Measurements from ENCODE around the gene HCN1. TPM values are rescaled to one million over a fixed set of nuclear protein-coding genes. Genes with fewer than 3 reads are reported as not detected.
"Not testable (repeated sequence)": the region's sequence is repeated elsewhere in the genome, so short reads cannot be mapped to it uniquely, and the experiment has no call there.

Gene HCN1
- total RNA-seq, 1 donor from 2014 or later, result 0.12 TPM

- DNase-seq, result no peak
- Histone ChIP-seq H3K27me3 (no peaks in the 10 kb centered on the region), H3K4me3 (no peak overlapping the region), H3K27ac (no peak overlapping the region), H3K4me1 (no peaks in the 10 kb centered on the region), H3K36me3 (no peaks in the 10 kb centered on the region), H3K9me3 (no peaks in the 10 kb centered on the region)
- no peak for ATAC-seq
- intact Hi-C loops (cut with DNase I), result no loop called here
- no peak for TF ChIP-seq CTCF (IDR thresholded peaks at IDR 0.05)
Measured at GRCh38 chr5:45376417-45376816, 319.8 kb downstream of the HCN1 start.

- ATAC-seq (no peak), DNase-seq (no peak)
- no peaks in the 10 kb centered on the region for H3K27me3 ChIP-seq
- H3K27ac ChIP-seq, result no peak overlapping the region
- no peaks in the 10 kb centered on the region for H3K4me1 ChIP-seq
- no peak for TF ChIP-seq CTCF (IDR thresholded peaks at IDR 0.05)
- no peaks in the 10 kb centered on the region for H3K9me3 ChIP-seq
- no peak overlapping the region for H3K4me3 ChIP-seq
- no peaks in the 10 kb centered on the region for H3K36me3 ChIP-seq
- intact Hi-C loops (cut with DNase I), result no loop called here
Measured at GRCh38 chr5:45372629-45373028, 323.6 kb downstream of the HCN1 start.

- H3K4me3 ChIP-seq; ATAC-seq; H3K36me3 ChIP-seq; intact Hi-C loops (cut with DNase I); H3K9me3 ChIP-seq; DNase-seq; H3K4me1 ChIP-seq; H3K27ac ChIP-seq; H3K27me3 ChIP-seq: not testable (repeated sequence)
Measured at GRCh38 chr5:45371423-45371822, 324.8 kb downstream of the HCN1 start.

GRCh38 chr5:45355189-45355992 lies 340.8 kb downstream of the HCN1 start:
- H3K9me3 ChIP-seq, result no peaks in the 10 kb centered on the region
- H3K4me3 ChIP-seq, result no peak overlapping the region
- no peaks in the 10 kb centered on the region for H3K4me1 ChIP-seq
- ATAC-seq, result no peak
- H3K27me3 ChIP-seq, result no peaks in the 10 kb centered on the region
- intact Hi-C loops (cut with DNase I), result no loop called here
- H3K27ac ChIP-seq, result no peak overlapping the region
- DNase-seq, result no peak
- no peak for TF ChIP-seq CTCF (IDR thresholded peaks at IDR 0.05)
- no peaks in the 10 kb centered on the region for H3K36me3 ChIP-seq

- DNase-seq, result no peak
- Histone ChIP-seq H3K27me3 (no peaks in the 10 kb centered on the region), H3K9me3 (no peaks in the 10 kb centered on the region), H3K36me3 (no peaks in the 10 kb centered on the region), H3K4me3 (no peak overlapping the region), H3K27ac (no peak overlapping the region), H3K4me1 (no peaks in the 10 kb centered on the region)
- intact Hi-C loops (cut with DNase I), result no loop called here
- TF ChIP-seq CTCF (IDR thresholded peaks at IDR 0.05), result no peak
- no peak for ATAC-seq
Measured at GRCh38 chr5:45336464-45336863, 359.7 kb downstream of the HCN1 start.

- no peak for TF ChIP-seq CTCF (IDR thresholded peaks at IDR 0.05)
- no peaks in the 10 kb centered on the region for H3K27me3 ChIP-seq
- no peak for ATAC-seq
- no peak overlapping the region for H3K27ac ChIP-seq
- no peak for DNase-seq
- H3K36me3 ChIP-seq, result no peaks in the 10 kb centered on the region
- no peaks in the 10 kb centered on the region for H3K4me1 ChIP-seq
- no peaks in the 10 kb centered on the region for H3K9me3 ChIP-seq
- intact Hi-C loops (cut with DNase I), result no loop called here
- H3K4me3 ChIP-seq, result no peak overlapping the region
Measured at GRCh38 chr5:45335978-45336377, 360.2 kb downstream of the HCN1 start.
